PC-3 (cell line): ENCODE data around the gene RCCD1.

Experiments
- EZH2 ChIP-seq: fragments of 300-600 bp; sonication (generic); IDR thresholded peaks from one replicate; pipeline ENCODE4 v1.6.1; 2017; ENCODE audit warnings: antibody characterized with exemption, mild to moderate bottlenecking, low read length; ENCODE audit not compliant: unreplicated experiment
- EZH2phosphoT487 ChIP-seq: fragments of 300-600 bp; sonication (generic); IDR thresholded peaks from 2 replicates; pipeline ENCODE4 v1.6.1; 2018; ENCODE audit warnings: mild to moderate bottlenecking, antibody characterized with exemption, low read length, borderline replicate concordance
- TF ChIP-seq, protein P1 (sequence below): fragments of 300-600 bp; sonication (generic); conservative IDR thresholded peaks from 2 replicates; pipeline ENCODE4 v1.5.1; 2017; ENCODE audit warnings: antibody characterized with exemption, low read depth, mild to moderate bottlenecking, low read length

GRCh38 chr15:90949979-90950675 lies 4.6 kb upstream of the RCCD1 start:
- TF ChIP-seq, protein P1, sequence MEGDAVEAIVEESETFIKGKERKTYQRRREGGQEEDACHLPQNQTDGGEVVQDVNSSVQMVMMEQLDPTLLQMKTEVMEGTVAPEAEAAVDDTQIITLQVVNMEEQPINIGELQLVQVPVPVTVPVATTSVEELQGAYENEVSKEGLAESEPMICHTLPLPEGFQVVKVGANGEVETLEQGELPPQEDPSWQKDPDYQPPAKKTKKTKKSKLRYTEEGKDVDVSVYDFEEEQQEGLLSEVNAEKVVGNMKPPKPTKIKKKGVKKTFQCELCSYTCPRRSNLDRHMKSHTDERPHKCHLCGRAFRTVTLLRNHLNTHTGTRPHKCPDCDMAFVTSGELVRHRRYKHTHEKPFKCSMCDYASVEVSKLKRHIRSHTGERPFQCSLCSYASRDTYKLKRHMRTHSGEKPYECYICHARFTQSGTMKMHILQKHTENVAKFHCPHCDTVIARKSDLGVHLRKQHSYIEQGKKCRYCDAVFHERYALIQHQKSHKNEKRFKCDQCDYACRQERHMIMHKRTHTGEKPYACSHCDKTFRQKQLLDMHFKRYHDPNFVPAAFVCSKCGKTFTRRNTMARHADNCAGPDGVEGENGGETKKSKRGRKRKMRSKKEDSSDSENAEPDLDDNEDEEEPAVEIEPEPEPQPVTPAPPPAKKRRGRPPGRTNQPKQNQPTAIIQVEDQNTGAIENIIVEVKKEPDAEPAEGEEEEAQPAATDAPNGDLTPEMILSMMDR = no peak
- TF ChIP-seq EZH2 (no peak), EZH2phosphoT487 (no peak)
